ENCODE data around the gene TFE3. TPM values are rescaled to one million over a fixed set of nuclear protein-coding genes. Genes with fewer than 3 reads are reported as not detected.
"Not testable (repeated sequence)": the region's sequence is repeated elsewhere in the genome, so short reads cannot be mapped to it uniquely, and the experiment has no call there.

TFE3 gene

GRCh38 chrX:48996969-48997368, 46.2 kb downstream of the TFE3 start:
- H3K36me3 ChIP-seq (ENCODE audit: insufficient read depth, low read length): peaks cover 14% of the 10 kb centered on the region
- no peaks in the 10 kb centered on the region for H3K9me3 ChIP-seq (replicated peaks; ENCODE audit: low read length)
- H3K4me1 ChIP-seq (ENCODE audit: control insufficient read depth, insufficient read depth, low read length): no peaks in the 10 kb centered on the region
- H3K9ac ChIP-seq (ENCODE audit: low read depth, low read length): no peak overlapping the region
- no peak overlapping the region for H3K4me2 ChIP-seq (ENCODE audit: low read length)
- no peak overlapping the region for H3K4me3 ChIP-seq (ENCODE audit: low read length)
- no peaks in the 10 kb centered on the region for H3K27me3 ChIP-seq (ENCODE audit: control insufficient read depth, insufficient read depth, low read length)

GRCh38 chrX:48992341-48992740, 50.8 kb downstream of the TFE3 start:
- no peaks in the 10 kb centered on the region for H3K9me3 ChIP-seq (replicated peaks; ENCODE audit: low read length)
- no peak overlapping the region for H3K4me2 ChIP-seq (ENCODE audit: low read length)
- no peaks in the 10 kb centered on the region for H3K27me3 ChIP-seq (ENCODE audit: control insufficient read depth, insufficient read depth, low read length)
- H3K9ac ChIP-seq (ENCODE audit: low read depth, low read length): no peak overlapping the region
- peaks cover 8% of the 10 kb centered on the region for H3K36me3 ChIP-seq (ENCODE audit: insufficient read depth, low read length)
- no peak overlapping the region for H3K4me3 ChIP-seq (ENCODE audit: low read length)
- H3K4me1 ChIP-seq (ENCODE audit: control insufficient read depth, insufficient read depth, low read length): no peaks in the 10 kb centered on the region

GRCh38 chrX:48989483-48989882, 53.7 kb downstream of the TFE3 start:
- Histone ChIP-seq H3K4me3 (ENCODE audit: low read length) (no peak overlapping the region), H3K9me3 (replicated peaks; ENCODE audit: low read length) (no peaks in the 10 kb centered on the region), H3K27me3 (ENCODE audit: control insufficient read depth, insufficient read depth, low read length) (no peaks in the 10 kb centered on the region), H3K4me1 (ENCODE audit: control insufficient read depth, insufficient read depth, low read length) (no peaks in the 10 kb centered on the region), H3K4me2 (ENCODE audit: low read length) (no peak overlapping the region), H3K36me3 (ENCODE audit: insufficient read depth, low read length) (peaks cover 5% of the 10 kb centered on the region), H3K9ac (ENCODE audit: low read depth, low read length) (no peak overlapping the region)

GRCh38 chrX:48983896-48984295, 59.3 kb downstream of the TFE3 start:
- H3K36me3 ChIP-seq (ENCODE audit: insufficient read depth, low read length): peaks cover 14% of the 10 kb centered on the region
- no peaks in the 10 kb centered on the region for H3K4me1 ChIP-seq (ENCODE audit: control insufficient read depth, insufficient read depth, low read length)
- H3K27me3 ChIP-seq (ENCODE audit: control insufficient read depth, insufficient read depth, low read length): no peaks in the 10 kb centered on the region
- H3K4me2 ChIP-seq (ENCODE audit: low read length): no peak overlapping the region
- H3K4me3 ChIP-seq (ENCODE audit: low read length): no peak overlapping the region
- no peak overlapping the region for H3K9ac ChIP-seq (ENCODE audit: low read depth, low read length)
- no peaks in the 10 kb centered on the region for H3K9me3 ChIP-seq (replicated peaks; ENCODE audit: low read length)

GRCh38 chrX:48983081-48983480, 60.1 kb downstream of the TFE3 start:
- no peak overlapping the region for H3K4me3 ChIP-seq (ENCODE audit: low read length)
- peaks cover 18% of the 10 kb centered on the region for H3K36me3 ChIP-seq (ENCODE audit: insufficient read depth, low read length)
- no peaks in the 10 kb centered on the region for H3K9me3 ChIP-seq (replicated peaks; ENCODE audit: low read length)
- H3K4me2 ChIP-seq (ENCODE audit: low read length): no peak overlapping the region
- no peaks in the 10 kb centered on the region for H3K27me3 ChIP-seq (ENCODE audit: control insufficient read depth, insufficient read depth, low read length)
- no peak overlapping the region for H3K9ac ChIP-seq (ENCODE audit: low read depth, low read length)
- H3K4me1 ChIP-seq (ENCODE audit: control insufficient read depth, insufficient read depth, low read length): no peaks in the 10 kb centered on the region

GRCh38 chrX:48981178-48981577, 62.0 kb downstream of the TFE3 start:
- Histone ChIP-seq H3K9ac (ENCODE audit: low read depth, low read length) (no peak overlapping the region), H3K4me1 (ENCODE audit: control insufficient read depth, insufficient read depth, low read length) (no peaks in the 10 kb centered on the region), H3K27me3 (ENCODE audit: control insufficient read depth, insufficient read depth, low read length) (no peaks in the 10 kb centered on the region), H3K9me3 (replicated peaks; ENCODE audit: low read length) (no peaks in the 10 kb centered on the region), H3K4me3 (ENCODE audit: low read length) (no peak overlapping the region), H3K4me2 (ENCODE audit: low read length) (no peak overlapping the region), H3K36me3 (ENCODE audit: insufficient read depth, low read length) (peaks cover 21% of the 10 kb centered on the region)

- not testable (repeated sequence) for H3K4me2 ChIP-seq (ENCODE audit: low read length); H3K9ac ChIP-seq (ENCODE audit: low read depth, low read length); H3K27me3 ChIP-seq (ENCODE audit: control insufficient read depth, insufficient read depth, low read length); H3K9me3 ChIP-seq (replicated peaks; ENCODE audit: low read length); H3K4me1 ChIP-seq (ENCODE audit: control insufficient read depth, insufficient read depth, low read length); H3K4me3 ChIP-seq (ENCODE audit: low read length)
- H3K36me3 ChIP-seq (ENCODE audit: insufficient read depth, low read length): peaks cover 25% of the 10 kb centered on the region
These were observed 62.8 kb downstream of the TFE3 start for GRCh38 chrX:48980341-48980740.

Small RNA genes lying within 50 kb of the gene (small RNA-seq; reads per million reads assigned to genes)
- not detected for gene RNU4-52P
